Measurements from ENCODE around the gene STAG1.

GRCh38 chr3:136516095-136516494 is 236.1 kb downstream of the STAG1 start:
- TF ChIP-seq CTCF (IDR thresholded peaks at IDR 0.05) (no peak), ZFX (IDR thresholded peaks at IDR 0.05; ENCODE audit: borderline replicate concordance) (no peak)

Data from 22Rv1 (cell line).